OCI-LY7 (cell line): ENCODE results near the gene ATP5F1E.

Experiments
- CTCF ChIP-seq: fragments of 200-600 bp; sonication (generic); conservative IDR thresholded peaks from 2 replicates; pipeline ENCODE4 v1.5.1; 2014; ENCODE audit warnings: mild to moderate bottlenecking, antibody characterized with exemption, low read length, moderate library complexity, mixed read lengths
- EZH2phosphoT487 ChIP-seq: fragments of 200-600 bp; sonication (generic); IDR thresholded peaks from 2 replicates; pipeline ENCODE4 v1.6.1; 2018; ENCODE audit warnings: low read depth, borderline replicate concordance, mild to moderate bottlenecking, mixed run types, antibody characterized with exemption, low read length, moderate library complexity, mixed read lengths

GRCh38 chr20:59055302-59055701, 23.2 kb upstream of the ATP5F1E start:
- TF ChIP-seq CTCF (peak; percentile 72), EZH2phosphoT487 (no peak)
